BJ (cell line): ENCODE measurements around the gene SULF2. TPM values are rescaled to one million over a fixed set of nuclear protein-coding genes. Genes with fewer than 3 reads are reported as not detected.

Experiments used
- CTCF ChIA-PET: fragments of 350-600 bp; formaldehyde crosslinking; extraction: SDS; loops from one replicate; lab custom pipeline; 2021; ENCODE audit warnings: antibody characterized with exemption, inconsistent platforms; lab: Yijun Ruan, JAX
- POLR2A ChIA-PET: fragments of 300-600 bp; sonication (Branson Sonifier 250); formaldehyde crosslinking; extraction: SDS; loops from one replicate; lab custom pipeline; 2021; ENCODE audit warnings: antibody characterized with exemption; lab: Charles Lee
- DNase-seq: peaks from one replicate; pipeline ENCODE4 v3.0.0-alpha.2; 2011; ENCODE audit warnings: low read depth
- H3K27me3 ChIP-seq: 2 replicates; pipeline ENCODE4 v1.6.0; 2011; ENCODE audit warnings: low read length; ENCODE audit not compliant: control insufficient read depth, insufficient read depth
- H3K36me3 ChIP-seq: 2 replicates; pipeline ENCODE4 v1.5.1; 2011; ENCODE audit warnings: low read length; ENCODE audit not compliant: control insufficient read depth, insufficient read depth
- H3K4me3 ChIP-seq: 2 replicates; pipeline ENCODE4 v1.5.1; 2011; ENCODE audit warnings: low read depth, mild to moderate bottlenecking, control low read depth, low read length
- CTCF ChIP-seq: IDR thresholded peaks from 2 replicates; pipeline ENCODE4 v1.5.1; 2011; ENCODE audit warnings: low read depth, mild to moderate bottlenecking, control low read depth, inconsistent platforms, low read length, moderate library complexity; ENCODE audit not compliant: insufficient read depth
- polyA plus RNA-seq: library from polyadenylated mRNA; depleted of rRNA; stranded (reverse); fragments of >200 nt; gene quantifications from 2 replicates; pipeline ENCODE4 v1.2.3, GENCODE V29; 2011

SULF2 gene
- polyA plus RNA-seq, 1 experiment: 13.2 TPM

- ChIA-PET POLR2A (no interaction called here), CTCF (no interaction called here)
- peaks cover 11% of the 10 kb centered on the region for H3K27me3 ChIP-seq
- H3K4me3 ChIP-seq: no peak overlapping the region
- H3K36me3 ChIP-seq: no peaks in the 10 kb centered on the region
- TF ChIP-seq CTCF: no peak
- DNase-seq: no peak
These were observed 33.8 kb upstream of the SULF2 start for GRCh38 chr20:47818996-47819609.

- ChIA-PET CTCF (interaction anchor here (0.7 kb wide), 1 partner anchor 9 kb away, joined by 3 read pairs; no protein-coding TSS in a partner anchor), POLR2A (no interaction called here)
- DNase-seq: no peak
- H3K4me3 ChIP-seq: no peak overlapping the region
- no peak for TF ChIP-seq CTCF
- no peaks in the 10 kb centered on the region for H3K36me3 ChIP-seq
- peaks cover 10% of the 10 kb centered on the region for H3K27me3 ChIP-seq
These were observed 33.2 kb upstream of the SULF2 start for GRCh38 chr20:47818466-47818865.

GRCh38 chr20:47818016-47818415 is 32.7 kb upstream of the SULF2 start:
- no peak for TF ChIP-seq CTCF
- CTCF ChIA-PET: interaction anchor here (0.7 kb wide), 1 partner anchor 9 kb away, joined by 3 read pairs; no protein-coding TSS in a partner anchor
- no peak overlapping the region for H3K4me3 ChIP-seq
- POLR2A ChIA-PET: no interaction called here
- peaks cover 10% of the 10 kb centered on the region for H3K27me3 ChIP-seq
- DNase-seq: no peak
- H3K36me3 ChIP-seq: no peaks in the 10 kb centered on the region

GRCh38 chr20:47817573-47817972 is 32.3 kb upstream of the SULF2 start:
- H3K27me3 ChIP-seq: peaks cover 10% of the 10 kb centered on the region
- no peak for TF ChIP-seq CTCF
- ChIA-PET POLR2A (no interaction called here), CTCF (interaction anchor here (0.7 kb wide), 1 partner anchor 8 kb away, joined by 3 read pairs; no protein-coding TSS in a partner anchor)
- DNase-seq: no peak
- H3K36me3 ChIP-seq: no peaks in the 10 kb centered on the region
- H3K4me3 ChIP-seq: no peak overlapping the region

- Histone ChIP-seq H3K4me3 (no peak overlapping the region), H3K36me3 (no peaks in the 10 kb centered on the region), H3K27me3 (peaks cover 10% of the 10 kb centered on the region)
- no peak for TF ChIP-seq CTCF
- ChIA-PET POLR2A (no interaction called here), CTCF (no interaction called here)
- DNase-seq: no peak
These were observed 31.5 kb upstream of the SULF2 start for GRCh38 chr20:47816487-47817451.
